ENCODE measurements around the gene TFAP2E.
"Not testable (repeated sequence)": the region's sequence is repeated elsewhere in the genome, so short reads cannot be mapped to it uniquely, and the experiment has no call there.

The TFAP2E gene

GRCh38 chr1:35574125-35574654, 1.1 kb downstream of the TFAP2E start:
- DNase-seq (ENCODE audit: low read depth in 2 of 2): no peak

- DNase-seq (ENCODE audit: low read depth in 2 of 2): no peak
Observed at GRCh38 chr1:35574655-35575415, 1.7 kb downstream of the TFAP2E start.

- DNase-seq (ENCODE audit: low read depth in 2 of 2): no peak
Observed at GRCh38 chr1:35575416-35575958, 2.4 kb downstream of the TFAP2E start.

GRCh38 chr1:35576061-35576765, 3.1 kb downstream of the TFAP2E start:
- DNase-seq (ENCODE audit: low read depth in 2 of 2): no peak

GRCh38 chr1:35576766-35577070, 3.6 kb downstream of the TFAP2E start:
- DNase-seq (ENCODE audit: low read depth in 2 of 2): not testable (repeated sequence)

GRCh38 chr1:35577071-35577998, 4.2 kb downstream of the TFAP2E start:
- DNase-seq (ENCODE audit: low read depth in 2 of 2): peak in 1 of 2 donors; percentile 30

GRCh38 chr1:35580949-35581388, 7.9 kb downstream of the TFAP2E start:
- no peak for DNase-seq (ENCODE audit: low read depth in 2 of 2)

GRCh38 chr1:35581621-35582020, 8.5 kb downstream of the TFAP2E start:
- not testable (repeated sequence) for DNase-seq (ENCODE audit: low read depth in 2 of 2)

GRCh38 chr1:35585281-35585680, 12.2 kb downstream of the TFAP2E start:
- no peak for DNase-seq (ENCODE audit: low read depth in 2 of 2)

- not testable (repeated sequence) for DNase-seq (ENCODE audit: low read depth in 2 of 2)
Observed at GRCh38 chr1:35585805-35586204, 12.7 kb downstream of the TFAP2E start.

GRCh38 chr1:35586808-35587207, 13.7 kb downstream of the TFAP2E start:
- DNase-seq (ENCODE audit: low read depth in 2 of 2): no peak

- DNase-seq (ENCODE audit: low read depth in 2 of 2): no peak
Observed at GRCh38 chr1:35587736-35588135, 14.6 kb downstream of the TFAP2E start.

- DNase-seq (ENCODE audit: low read depth in 2 of 2): no peak
Observed at GRCh38 chr1:35588197-35588910, 15.2 kb downstream of the TFAP2E start.

GRCh38 chr1:35589516-35590427, 16.7 kb downstream of the TFAP2E start:
- no peak for DNase-seq (ENCODE audit: low read depth in 2 of 2)

GRCh38 chr1:35590476-35591040, 17.4 kb downstream of the TFAP2E start:
- no peak for DNase-seq (ENCODE audit: low read depth in 2 of 2)

- DNase-seq (ENCODE audit: low read depth in 2 of 2): no peak
Observed at GRCh38 chr1:35591211-35591610, 18.1 kb downstream of the TFAP2E start.

- DNase-seq (ENCODE audit: low read depth in 2 of 2): no peak
Observed at GRCh38 chr1:35592991-35593769, 20.1 kb downstream of the TFAP2E start.

- DNase-seq (ENCODE audit: low read depth in 2 of 2): no peak
Observed at GRCh38 chr1:35594005-35594760, 21.1 kb downstream of the TFAP2E start.

Data from stimulated activated CD4-positive, alpha-beta T cell treated with anti-CD3 and anti-CD28 coated beads, Interleukin-1b, Interleukin-23, amount 100 ng/mL, for 4 hours (primary cell).